H1 (cell line): ENCODE results near the gene LIPG. TPM values are rescaled to one million over a fixed set of nuclear protein-coding genes. Genes with fewer than 3 reads are reported as not detected.

Experiments
- CTCF ChIA-PET: fragments of 300-600 bp; sonication (Branson Sonifier 250); formaldehyde crosslinking; loops from one replicate; lab custom pipeline; 2021; ENCODE audit not compliant: partially characterized antibody; lab: Charles Lee
- POLR2A ChIA-PET: fragments of 300-600 bp; sonication (Branson Sonifier 250); formaldehyde crosslinking; loops from one replicate; lab custom pipeline; 2021; ENCODE audit warnings: inconsistent platforms; ENCODE audit not compliant: partially characterized antibody; lab: Charles Lee
- DNase-seq, 2 experiments: peaks; one replicate each; pipeline versions ENCODE4 v3.0.0 to v3.0.0-alpha.2; 2010 to 2022; ENCODE audit warnings: low spot score in 2 of 2, low read depth in 1 of 2, mixed read lengths in 1 of 2
- FAIRE-seq: peaks from 2 replicates; lab custom pipeline; 2011; peaks lifted over from hg19 to GRCh38; lab: Jason Lieb, UNC
- H2AFZ ChIP-seq: 2 replicates; pipeline ENCODE4 v1.8.1; 2012; ENCODE audit warnings: low read length, inconsistent platforms
- H2AK5ac ChIP-seq: 2 replicates; pipeline ENCODE4 v1.6.1; 2013; ENCODE audit warnings: low read depth, low read length
- H2BK120ac ChIP-seq: replicated peaks from 2 replicates; pipeline ENCODE3; 2013; ENCODE audit warnings: low read depth, low read length, inconsistent platforms
- H2BK12ac ChIP-seq: 2 replicates; pipeline ENCODE4 v1.6.1; 2013; ENCODE audit warnings: low read depth, low read length
- H2BK15ac ChIP-seq: 2 replicates; pipeline ENCODE4 v1.6.1; 2013; ENCODE audit warnings: low read length
- H2BK20ac ChIP-seq: 2 replicates; pipeline ENCODE4 v1.6.1; 2013; ENCODE audit warnings: low read length
- H2BK5ac ChIP-seq: 2 replicates; pipeline ENCODE4 v1.6.1; 2013; ENCODE audit warnings: low read depth, low read length
- H3K14ac ChIP-seq: 2 replicates; pipeline ENCODE4 v1.6.1; 2013; ENCODE audit warnings: inconsistent platforms; ENCODE audit not compliant: insufficient read length
- H3K18ac ChIP-seq: 2 replicates; pipeline ENCODE4 v1.6.1; 2013; ENCODE audit warnings: low read length; ENCODE audit errors: extremely low read depth
- H3K23ac ChIP-seq: 2 replicates; pipeline ENCODE4 v1.6.1; 2013; ENCODE audit warnings: inconsistent platforms; ENCODE audit not compliant: insufficient read length
- H3K23me2 ChIP-seq: 2 replicates; pipeline ENCODE4 v1.6.1; 2013; ENCODE audit warnings: low read depth, low read length
- H3K27ac ChIP-seq: 2 replicates; pipeline ENCODE4 v1.6.1; 2011; ENCODE audit warnings: low read depth, low read length, inconsistent platforms
- H3K27me3 ChIP-seq, 4 experiments: replicated peaks in 1 of 4; 1 replicate in 1 of 4; 2 replicates in 3 of 4; pipeline versions ENCODE4 v1.6.1 to v1.8.1; 2011 to 2013; ENCODE audit warnings: low read length in 3 of 4, mild to moderate bottlenecking in 3 of 4, inconsistent platforms in 2 of 4, mixed read lengths in 2 of 4, moderate library complexity in 1 of 4; ENCODE audit not compliant: control insufficient read depth in 3 of 4, insufficient read depth in 3 of 4; ENCODE audit errors: extremely low read depth in 1 of 4
- H3K36me3 ChIP-seq, 4 experiments: 2 replicates each; pipeline versions ENCODE4 v1.6.1 to v1.8.1; 2011 to 2013; ENCODE audit warnings: mild to moderate bottlenecking in 4 of 4, low read length in 3 of 4, moderate library complexity in 2 of 4, control low read depth in 1 of 4, inconsistent platforms in 1 of 4; ENCODE audit not compliant: insufficient read depth in 4 of 4, control insufficient read depth in 2 of 4
- H3K4ac ChIP-seq: replicated peaks from 2 replicates; pipeline ENCODE3; 2013; ENCODE audit warnings: low read length, low read depth, mixed read lengths, inconsistent platforms; ENCODE audit not compliant: insufficient read length
- H3K4me1 ChIP-seq, 4 experiments: replicated peaks in 1 of 4; 1 replicate in 1 of 4; 2 replicates in 3 of 4; pipeline versions ENCODE4 v1.6.1 to v1.8.1; 2011 to 2013; ENCODE audit warnings: low read length in 3 of 4, inconsistent platforms in 2 of 4, mixed read lengths in 1 of 4; ENCODE audit not compliant: insufficient read depth in 4 of 4, control insufficient read depth in 3 of 4
- H3K4me2 ChIP-seq, 2 experiments: 2 replicates each; pipeline versions ENCODE4 v1.6.1 to v1.8.1; 2011 to 2013; ENCODE audit warnings: low read depth in 2 of 2, low read length in 2 of 2, control low read depth in 1 of 2, inconsistent platforms in 1 of 2, mild to moderate bottlenecking in 1 of 2; ENCODE audit not compliant: insufficient read depth in 1 of 2
- H3K4me3 ChIP-seq, 4 experiments: fragments of 200-600, 300-600 bp in 1 of 4; sonication (generic), shearing (Covaris generic), sonication (Bioruptor Twin) in 1 of 4; 2 replicates each; pipeline versions ENCODE4 v1.5.1 to v1.8.1; 2011 to 2016; ENCODE audit warnings: low read length in 4 of 4, low read depth in 3 of 4, control low read depth in 2 of 4, inconsistent platforms in 2 of 4, mild to moderate bottlenecking in 2 of 4, mixed read lengths in 1 of 4, moderate library complexity in 1 of 4; ENCODE audit not compliant: insufficient read depth in 2 of 4; ENCODE audit errors: extremely low read depth in 1 of 4
- H3K56ac ChIP-seq: replicated peaks from 2 replicates; pipeline ENCODE3; 2013; ENCODE audit warnings: low read depth, mild to moderate bottlenecking, mixed read lengths, low read length, inconsistent platforms; ENCODE audit not compliant: insufficient read length
- H3K79me1 ChIP-seq: 2 replicates; pipeline ENCODE4 v1.6.1; 2013; ENCODE audit warnings: low read depth, low read length, control low read depth
- H3K79me2 ChIP-seq, 2 experiments: 2 replicates each; pipeline versions ENCODE4 v1.6.1 to v1.8.1; 2012 to 2013; ENCODE audit warnings: low read length in 2 of 2, mild to moderate bottlenecking in 2 of 2, inconsistent platforms in 1 of 2; ENCODE audit not compliant: insufficient read depth in 2 of 2, control insufficient read depth in 1 of 2
- H3K9ac ChIP-seq, 4 experiments: replicated peaks in 1 of 4; 1 replicate in 1 of 4; 2 replicates in 3 of 4; pipeline versions ENCODE4 v1.6.1 to v1.8.1; 2011 to 2013; ENCODE audit warnings: low read depth in 3 of 4, low read length in 3 of 4, control low read depth in 2 of 4, mild to moderate bottlenecking in 2 of 4, moderate library complexity in 2 of 4, inconsistent platforms in 1 of 4; ENCODE audit errors: extremely low read depth in 1 of 4
- H3K9me3 ChIP-seq, 2 experiments: 2 replicates each; pipeline versions ENCODE4 v1.6.1 to v1.8.1; 2012 to 2013; ENCODE audit warnings: mild to moderate bottlenecking in 2 of 2, moderate library complexity in 2 of 2, control low read depth in 1 of 2, inconsistent platforms in 1 of 2, low read depth in 1 of 2, low read length in 1 of 2, mixed read lengths in 1 of 2; ENCODE audit not compliant: insufficient read depth in 2 of 2
- H4K20me1 ChIP-seq, 2 experiments: replicated peaks in 1 of 2; 2 replicates each; pipeline versions ENCODE3 to v1.8.1; 2011 to 2013; ENCODE audit warnings: inconsistent platforms in 2 of 2, low read length in 2 of 2, mild to moderate bottlenecking in 1 of 2; ENCODE audit not compliant: insufficient read depth in 2 of 2, control insufficient read depth in 1 of 2
- H4K5ac ChIP-seq: 2 replicates; pipeline ENCODE4 v1.6.1; 2013; ENCODE audit warnings: low read length, low read depth, mixed read lengths, inconsistent platforms; ENCODE audit not compliant: insufficient read length
- H4K8ac ChIP-seq: 2 replicates; pipeline ENCODE4 v1.8.0; 2013; ENCODE audit warnings: mild to moderate bottlenecking, moderate library complexity, low read length, inconsistent platforms; ENCODE audit not compliant: insufficient read depth; ENCODE audit errors: extremely low read depth
- H4K91ac ChIP-seq: replicated peaks from 2 replicates; pipeline ENCODE3; 2013; ENCODE audit warnings: low read length, mixed read lengths, inconsistent platforms; ENCODE audit not compliant: insufficient read length
- BACH1 ChIP-seq: IDR thresholded peaks from 2 replicates; pipeline ENCODE4 v1.6.1; 2012; ENCODE audit warnings: low read length, improper control_type of control experiment
- BRCA1 ChIP-seq: IDR thresholded peaks from 2 replicates; pipeline ENCODE4 v1.6.1; 2012; ENCODE audit warnings: low read depth, low read length, improper control_type of control experiment
- HDAC2 ChIP-seq, 2 experiments: fragments of 300-600 bp in 1 of 2; sonication (generic) in 1 of 2; IDR thresholded peaks; 2 replicates each; pipeline ENCODE4 v1.6.1; 2011 to 2012; ENCODE audit warnings: low read depth in 2 of 2, low read length in 2 of 2, mild to moderate bottlenecking in 2 of 2, moderate library complexity in 2 of 2, borderline replicate concordance in 1 of 2, inconsistent platforms in 1 of 2
- HDAC6 ChIP-seq: IDR thresholded peaks from one replicate; pipeline ENCODE4 v1.7.1; 2012; ENCODE audit warnings: low read depth, mild to moderate bottlenecking, inconsistent platforms, low read length, moderate library complexity
- KDM1A ChIP-seq: fragments of 200-600, 300-600 bp; sonication (generic); IDR thresholded peaks from 2 replicates; pipeline ENCODE4 v1.7.1; 2016; ENCODE audit warnings: mild to moderate bottlenecking, low read length, borderline replicate concordance
- KDM4A ChIP-seq: IDR thresholded peaks from one replicate; pipeline ENCODE4 v1.7.1; 2012; ENCODE audit warnings: low read depth, mild to moderate bottlenecking, moderate library complexity, low read length, inconsistent platforms; ENCODE audit not compliant: severe bottlenecking
- MAFK ChIP-seq: IDR thresholded peaks from 2 replicates; pipeline ENCODE4 v1.6.1; 2012; ENCODE audit warnings: low read depth, mild to moderate bottlenecking, improper control_type of control experiment, low read length
- PHF8 ChIP-seq: fragments of 200-600 bp; sonication (generic); conservative IDR thresholded peaks from 2 replicates; pipeline ENCODE4 v1.7.1; 2012; ENCODE audit warnings: low read depth, mild to moderate bottlenecking, inconsistent platforms, low read length, moderate library complexity
- RAD21 ChIP-seq, 2 experiments: IDR thresholded peaks in 1 of 2; conservative IDR thresholded peaks in 1 of 2; 2 replicates each; pipeline ENCODE4 v1.6.1; 2011; ENCODE audit warnings: low read depth in 2 of 2, low read length in 2 of 2, improper control_type of control experiment in 1 of 2, inconsistent platforms in 1 of 2, mild to moderate bottlenecking in 1 of 2, moderate library complexity in 1 of 2
- RXRA ChIP-seq: IDR thresholded peaks from 2 replicates; pipeline ENCODE4 v1.6.1; 2011; ENCODE audit warnings: low read depth, mild to moderate bottlenecking, low read length, moderate library complexity; ENCODE audit not compliant: insufficient read depth
- SP2 ChIP-seq: IDR thresholded peaks from 2 replicates; pipeline ENCODE4 v1.6.1; 2012; ENCODE audit warnings: mild to moderate bottlenecking, low read length, inconsistent platforms
- TAF1 ChIP-seq: IDR thresholded peaks from 2 replicates; pipeline ENCODE4 v1.6.1; 2011; ENCODE audit warnings: mild to moderate bottlenecking, low read depth, low read length
- TAF7 ChIP-seq: optimal IDR thresholded peaks from 2 replicates; pipeline ENCODE3; 2011; ENCODE audit warnings: low read depth, mild to moderate bottlenecking, inconsistent platforms, low read length, moderate library complexity, borderline replicate concordance
- TBP ChIP-seq: IDR thresholded peaks from 2 replicates; pipeline ENCODE4 v1.6.1; 2011; ENCODE audit warnings: low read depth, low read length, improper control_type of control experiment
- TEAD4 ChIP-seq: IDR thresholded peaks from 2 replicates; pipeline ENCODE4 v1.6.1; 2012; ENCODE audit warnings: low read depth, low read length, inconsistent platforms, mixed read lengths
- WGBS, 2 experiments: shearing (Covaris generic) in 1 of 2; methylation state at CpG; one replicate each; pipeline versions ENCODE4 v1.1.6 to v1.1.7; 2013 to 2015; ENCODE audit warnings: low lambda C conversion rate in 2 of 2, mixed read lengths in 2 of 2, inconsistent platforms in 1 of 2, low coverage in 1 of 2, missing lambda C conversion rate in 1 of 2; ENCODE audit not compliant: insufficient replicate concordance in 2 of 2, insufficient coverage in 1 of 2, insufficient read length in 1 of 2; ENCODE audit errors: extremely low coverage in 1 of 2, missing lambda C conversion rate in 1 of 2; 5-methylcytosine and 5-hydroxymethylcytosine counted together
- polyA plus RNA-seq, 7 experiments: library from polyadenylated mRNA; depleted of rRNA in 3 of 7; stranded (reverse) in 5 of 7; unstranded in 2 of 7; fragments of >200 nt in 5 of 7; fragments of 200-250 nt in 2 of 7; gene quantifications; 1 replicate in 5 of 7; 2 replicates in 1 of 7; 4 replicates in 1 of 7; pipeline versions ENCODE4 v1.2.1 to v1.2.3, GENCODE V29; 2011 to 2013; ENCODE audit warnings: missing spikeins in 2 of 7, mixed read lengths in 2 of 7
- total RNA-seq: library from RNA; stranded (reverse); fragmentation: NEBNext Ultra II Directional; extraction: Animal tissue kit (Norgen Biotek cat#: 25700); gene quantifications from 2 replicates; pipeline ENCODE4 v1.2.1, GENCODE V29; 2021

Gene LIPG
- total and polyA plus RNA-seq, 2 of the 8 experiments (the other 6 are each of a cell fraction or from before 2014, with no cell fraction given) = 9.2 to 9.8 TPM

DNA sequence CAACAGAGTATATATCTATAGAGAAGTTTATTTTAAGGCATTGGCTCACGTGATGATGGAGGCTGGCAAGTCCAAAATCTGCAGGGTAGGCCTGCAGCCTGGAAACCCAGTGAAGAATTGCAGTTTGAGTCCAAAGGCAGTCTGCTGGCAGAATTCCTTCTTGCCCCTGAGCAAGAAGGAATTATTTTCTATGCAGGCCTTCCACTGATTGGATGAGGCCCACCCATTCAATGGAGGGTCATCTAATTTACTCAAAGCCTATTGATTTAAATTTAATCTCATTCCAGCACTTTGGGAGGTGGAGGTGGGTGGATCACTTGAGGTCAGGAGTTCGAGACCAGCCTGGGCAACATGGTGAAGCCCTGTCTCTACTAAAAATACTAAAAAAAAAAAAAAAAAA is 44.4 kb upstream of the LIPG start:
- Histone ChIP-seq H4K8ac (no peak overlapping the region), H2AFZ (no peak overlapping the region), H3K79me2 (no peaks in the 10 kb centered on the region), H3K4ac (no peak overlapping the region), H4K91ac (no peak overlapping the region), H3K56ac (no peak overlapping the region), H3K18ac (no peak overlapping the region), H3K14ac (no peak overlapping the region), H3K9ac (no peak overlapping the region), H3K4me3 (no peak overlapping the region), H2AK5ac (no peak overlapping the region), H3K4me1 (peaks cover 5 to 21% (median 16%) of the 10 kb centered on the region in 4 experiments; a peak in 6 of 7 replicates), H3K4me2 (no peak overlapping the region), H3K23me2 (no peaks in the 10 kb centered on the region), H2BK20ac (no peak overlapping the region), H2BK15ac (no peak overlapping the region), H3K9me3 (no peaks in the 10 kb centered on the region), H2BK12ac (no peak overlapping the region), H4K5ac (no peak overlapping the region), H3K27ac (no peak overlapping the region), H3K79me1 (no peaks in the 10 kb centered on the region), H3K27me3 (no peaks in the 10 kb centered on the region), H4K20me1 (no peaks in the 10 kb centered on the region), H3K23ac (no peak overlapping the region), H2BK120ac (no peak overlapping the region), H2BK5ac (no peak overlapping the region), H3K36me3 (no peaks in the 10 kb centered on the region)
- FAIRE-seq = no peak
- WGBS, 2 experiments = 96% methylated on average over 2 of the region's 2 CpGs; no CpG with 5 or more reads in 1 of the 2 experiments
- POLR2A ChIA-PET = no interaction called here
- CTCF ChIA-PET = interaction anchor here (1.6 kb wide), 1 partner anchor 42 kb away, joined by 7 read pairs; no protein-coding TSS in a partner anchor
- DNase-seq = no peak
- no peak for TF ChIP-seq TEAD4
- no peak for TF ChIP-seq KDM1A
- no peak for TF ChIP-seq RAD21 (IDR thresholded peaks at IDR 0.05 in 1 of 2, conservative IDR thresholded peaks at IDR 0.05 in 1 of 2; ENCODE audit: low read depth in 2 of 2, low read length in 2 of 2)
- no peak for TF ChIP-seq HDAC6
- TF ChIP-seq TAF7 = no peak
- TF ChIP-seq TBP = no peak
- TF ChIP-seq KDM4A = no peak
- TF ChIP-seq BACH1 = no peak
- TF ChIP-seq SP2 = no peak
- no peak for TF ChIP-seq RXRA
- no peak for TF ChIP-seq PHF8
- no peak for TF ChIP-seq TAF1
- no peak for TF ChIP-seq HDAC2 (IDR thresholded peaks at IDR 0.05; ENCODE audit: borderline replicate concordance in 1 of 2, low read depth in 2 of 2, low read length in 2 of 2)
- TF ChIP-seq BRCA1 = no peak
- TF ChIP-seq MAFK = no peak
